Hepatocyte (in vitro differentiated cells): ENCODE measurements around the gene ZNF333.

Source experiments
- CTCF ChIP-seq: fragments of 200-600 bp; sonication (generic); IDR thresholded peaks from 2 replicates; pipeline ENCODE4 v1.5.1; 2016; ENCODE audit warnings: antibody characterized with exemption, mild to moderate bottlenecking; ENCODE audit not compliant: poor library complexity
- EZH2 ChIP-seq: fragments of 200-600 bp; sonication (generic); IDR thresholded peaks from 2 replicates; pipeline ENCODE4 v1.6.1; 2016; ENCODE audit warnings: antibody characterized with exemption, mild to moderate bottlenecking, borderline replicate concordance
- EZH2phosphoT487 ChIP-seq: fragments of 200-600 bp; sonication (generic); IDR thresholded peaks from one replicate; pipeline ENCODE4 v1.6.1; 2018; ENCODE audit warnings: antibody characterized with exemption, mild to moderate bottlenecking, low read depth, moderate library complexity; ENCODE audit not compliant: unreplicated experiment, severe bottlenecking

- TF ChIP-seq CTCF (no peak), EZH2phosphoT487 (no peak), EZH2 (no peak)
Observed at GRCh38 chr19:14758816-14759215, 69.0 kb downstream of the ZNF333 start.
